NCI-H1694 treated with DMSO at 0.1 percent for 48 hours (cell line): ENCODE results near the gene BRWD1.
"Not testable (repeated sequence)": the region's sequence is repeated elsewhere in the genome, so short reads cannot be mapped to it uniquely, and the experiment has no call there.

Experiments used
- DNase-seq: peaks from one replicate; lab custom pipeline; 2025; lab: John Stamatoyannopoulos, UW

BRWD1 gene

DNA sequence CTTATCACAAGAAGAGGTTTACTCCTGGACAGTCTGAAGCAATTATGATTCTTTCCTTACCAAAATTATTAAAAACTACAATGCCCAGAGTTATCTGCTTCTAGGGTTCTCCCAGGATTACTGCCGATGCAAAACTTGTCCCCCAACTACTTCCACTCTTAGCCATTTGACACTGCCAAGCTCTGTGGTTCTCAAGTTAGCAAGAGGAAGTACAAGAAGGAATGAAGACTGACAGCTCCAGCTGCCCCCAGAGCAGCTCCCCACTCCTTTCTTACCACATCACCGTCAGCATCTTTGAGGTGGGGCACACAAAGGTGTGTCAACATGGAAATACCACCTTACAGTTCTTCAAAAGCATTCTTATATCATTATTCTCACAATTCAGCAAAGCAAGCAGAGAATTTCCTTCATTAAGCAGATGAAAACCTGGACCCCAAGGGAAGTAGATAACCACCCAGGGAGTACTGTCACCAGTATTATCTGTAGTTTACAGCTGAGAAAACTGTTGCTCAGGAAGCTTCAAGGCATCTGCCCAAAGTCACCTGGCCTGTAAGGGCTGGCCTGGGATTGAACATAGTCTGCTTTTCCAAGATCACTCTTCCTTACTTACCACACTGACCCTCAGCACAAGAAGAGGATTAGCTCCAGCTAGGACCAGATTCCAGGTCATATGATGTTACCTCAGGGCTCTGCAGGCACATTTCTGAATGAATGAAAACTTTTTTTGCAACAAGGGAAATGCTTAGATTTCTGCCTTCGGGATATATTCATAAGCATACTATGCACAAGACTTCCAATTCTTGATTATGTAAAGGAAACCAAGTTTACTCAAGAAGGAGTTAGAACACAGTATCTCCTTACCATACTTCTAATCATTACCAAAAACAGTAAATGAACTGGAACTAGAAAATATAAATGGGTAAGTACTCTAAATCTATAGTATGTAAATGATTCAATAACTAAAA lies 139.4 kb downstream of the BRWD1 start:
- no peak for DNase-seq

- no peak for DNase-seq
Observed at GRCh38 chr21:39169906-39170305, 143.5 kb downstream of the BRWD1 start.

DNA sequence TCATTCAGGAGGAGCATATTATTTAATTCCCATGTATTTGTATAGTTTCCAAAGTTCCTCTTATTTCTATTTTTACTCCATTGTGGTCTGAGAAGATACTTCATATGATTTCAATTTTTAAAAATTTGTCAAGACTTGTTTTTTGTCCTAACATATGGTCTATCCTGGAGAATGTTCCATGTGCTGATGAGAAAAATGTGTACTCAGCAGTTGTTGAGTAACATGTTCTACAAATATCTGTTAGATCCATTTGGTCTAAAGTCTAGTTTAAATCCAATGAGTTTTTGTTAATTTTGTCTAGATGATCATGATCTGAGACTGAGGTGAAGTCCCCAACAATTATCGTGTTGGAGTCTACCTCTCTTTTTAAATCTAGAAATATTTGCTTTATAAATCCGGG lies 144.6 kb downstream of the BRWD1 start:
- no peak for DNase-seq

GRCh38 chr21:39164523-39164922 lies 148.9 kb downstream of the BRWD1 start:
- DNase-seq = no peak

DNA sequence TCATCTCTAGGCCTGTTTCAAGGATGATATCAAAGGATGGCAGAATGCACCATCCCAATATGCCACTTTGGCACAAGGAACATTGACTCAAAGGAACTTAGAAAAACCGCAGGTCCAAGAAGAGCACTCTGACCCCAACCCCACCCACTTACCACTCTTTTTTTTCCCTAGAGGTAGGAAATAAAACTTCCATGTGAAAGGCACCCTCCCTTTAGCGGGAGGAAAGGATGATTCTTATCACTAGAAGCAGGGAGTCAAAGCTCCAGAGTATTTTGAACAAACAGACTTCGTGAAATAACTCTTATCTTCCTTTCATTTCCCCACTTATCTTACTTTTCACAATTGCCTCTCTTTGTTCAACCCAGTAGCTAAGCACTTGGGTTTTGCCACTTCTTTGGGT lies 152.4 kb downstream of the BRWD1 start:
- no peak for DNase-seq

DNA sequence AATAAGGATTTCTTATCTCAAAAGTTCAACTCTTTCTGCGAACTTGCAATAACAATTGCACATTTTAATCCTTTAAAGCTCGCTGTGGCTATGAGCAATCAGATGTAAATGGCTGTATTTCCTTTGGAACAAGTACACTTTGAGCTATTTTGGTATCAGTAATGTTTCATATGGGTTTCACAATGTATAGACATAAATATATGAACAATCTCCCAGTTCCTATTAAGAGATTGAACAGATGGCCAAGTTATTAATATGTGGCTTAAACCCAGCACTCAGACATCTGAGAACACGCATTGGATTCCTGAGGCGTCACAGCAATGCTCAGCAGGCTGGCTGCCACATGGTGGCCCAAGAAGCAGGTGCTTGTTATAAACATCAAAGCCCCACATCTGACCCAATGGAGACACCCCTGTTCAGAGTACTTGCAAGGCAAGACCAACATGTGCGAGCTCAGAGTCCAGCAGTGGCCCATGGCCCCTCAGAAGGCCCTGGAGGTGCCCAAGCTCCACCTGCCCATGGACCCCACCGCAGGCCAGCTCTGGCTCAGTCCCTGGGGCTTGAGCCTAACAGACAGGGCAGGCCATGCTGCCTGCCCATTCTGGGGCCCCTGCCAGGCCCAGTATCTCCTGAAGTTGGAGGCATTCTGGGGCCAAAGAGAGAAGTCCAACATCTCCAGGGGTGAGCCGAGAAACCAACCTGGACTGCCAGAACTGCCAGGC lies 153.9 kb downstream of the BRWD1 start:
- peak; percentile 26 for DNase-seq

DNA sequence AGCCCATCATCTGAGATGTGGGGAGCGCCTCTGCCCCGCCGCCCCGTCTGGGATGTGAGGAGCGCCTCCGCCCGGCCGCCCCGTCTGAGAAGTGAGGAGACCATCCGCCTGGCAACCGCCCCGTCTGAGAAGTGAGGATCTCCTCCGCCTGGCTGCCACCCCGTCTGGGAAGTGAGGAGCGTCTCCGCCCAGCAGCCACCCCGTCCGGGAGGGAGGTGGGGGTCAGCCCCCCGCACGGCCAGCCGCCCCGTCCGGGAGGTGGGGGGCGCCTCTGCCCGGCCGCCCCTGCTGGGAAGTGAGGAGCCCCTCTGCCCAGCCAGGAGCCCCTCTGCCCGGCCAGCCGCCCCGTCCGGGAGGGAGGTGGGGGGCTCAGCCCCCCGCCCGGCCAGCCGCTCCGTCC lies 156.2 kb downstream of the BRWD1 start:
- not testable (repeated sequence) for DNase-seq

DNA sequence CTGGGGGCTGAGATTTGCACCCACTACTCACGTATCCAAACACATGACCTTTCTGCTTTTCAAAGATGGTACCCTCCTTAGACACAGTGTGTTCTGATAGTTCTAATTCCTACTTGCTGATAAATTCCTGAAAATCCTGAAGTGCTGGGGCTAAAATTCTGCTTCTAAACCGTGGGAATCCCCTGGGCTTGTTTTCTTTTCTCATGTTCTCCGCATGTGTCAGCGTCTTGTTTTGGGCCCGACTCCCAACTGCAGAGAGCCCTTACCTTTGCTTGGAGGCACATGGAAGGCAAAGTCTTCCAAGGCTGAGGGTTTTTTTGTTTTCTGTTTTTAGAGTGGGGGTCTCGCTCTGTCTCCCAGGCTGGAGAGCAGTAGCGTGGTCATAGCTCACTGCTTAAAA lies 157.4 kb downstream of the BRWD1 start:
- no peak for DNase-seq

DNA sequence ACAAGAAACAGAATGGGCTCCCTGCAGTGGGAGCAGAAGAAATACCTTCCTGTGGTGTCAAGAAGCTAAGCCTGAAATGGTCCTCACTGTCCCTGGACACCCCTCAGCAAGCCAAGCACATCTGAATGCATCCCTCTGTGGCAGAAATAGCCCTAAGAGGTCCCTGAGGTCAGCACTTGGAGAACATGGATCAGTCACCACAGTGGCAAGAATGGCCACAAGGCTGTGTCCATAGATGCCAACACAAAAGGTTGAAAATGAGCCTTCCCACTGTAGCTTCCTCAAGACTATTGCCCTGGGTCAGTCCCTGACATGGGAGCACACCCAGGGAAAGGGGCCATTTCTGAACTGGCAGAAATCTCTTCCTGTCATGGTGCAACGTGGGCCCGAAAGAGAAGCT lies 157.9 kb downstream of the BRWD1 start:
- DNase-seq = no peak

- no peak for DNase-seq
Observed at GRCh38 chr21:39153842-39154241, 159.6 kb downstream of the BRWD1 start.

DNA sequence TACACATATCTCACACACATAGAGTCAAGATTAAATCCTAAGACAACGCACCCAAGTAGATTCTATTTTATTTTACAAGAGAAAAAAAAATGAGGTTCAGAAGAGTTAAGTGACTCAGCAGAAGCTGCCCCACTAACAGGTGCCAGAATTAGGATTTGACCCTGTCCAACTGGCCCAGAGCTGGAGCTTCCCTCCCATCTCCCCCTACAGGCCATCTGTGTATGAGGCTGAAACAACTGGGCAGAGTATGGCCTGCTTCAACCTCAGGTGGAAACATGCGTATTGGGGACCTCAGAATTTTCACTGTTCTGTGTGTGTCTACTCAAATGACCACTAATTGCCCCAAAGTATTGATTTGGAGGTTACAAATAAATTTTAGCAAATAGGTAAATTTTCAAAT lies 160.1 kb downstream of the BRWD1 start:
- DNase-seq = no peak

DNA sequence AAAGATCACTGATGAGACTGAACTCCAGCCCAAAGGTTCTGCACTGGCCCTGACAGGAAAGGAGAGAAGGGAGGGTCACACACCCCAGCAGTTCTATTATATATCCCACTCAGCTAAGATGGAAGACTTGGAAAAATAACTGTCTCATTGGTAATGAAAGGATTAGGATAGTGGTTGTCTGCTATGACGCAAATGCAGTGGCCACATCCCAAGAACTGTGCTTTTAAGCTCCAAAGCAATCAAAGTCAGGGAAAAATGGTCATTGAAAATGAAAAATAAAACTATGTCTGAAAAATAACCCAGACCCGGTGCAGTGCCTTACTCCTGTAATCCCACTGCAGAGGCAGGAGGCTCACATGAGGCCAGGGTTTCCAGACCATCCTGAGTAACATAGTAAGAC lies 161.2 kb downstream of the BRWD1 start:
- no peak for DNase-seq

GRCh38 chr21:39150877-39151276 lies 162.6 kb downstream of the BRWD1 start:
- DNase-seq = no peak

DNA sequence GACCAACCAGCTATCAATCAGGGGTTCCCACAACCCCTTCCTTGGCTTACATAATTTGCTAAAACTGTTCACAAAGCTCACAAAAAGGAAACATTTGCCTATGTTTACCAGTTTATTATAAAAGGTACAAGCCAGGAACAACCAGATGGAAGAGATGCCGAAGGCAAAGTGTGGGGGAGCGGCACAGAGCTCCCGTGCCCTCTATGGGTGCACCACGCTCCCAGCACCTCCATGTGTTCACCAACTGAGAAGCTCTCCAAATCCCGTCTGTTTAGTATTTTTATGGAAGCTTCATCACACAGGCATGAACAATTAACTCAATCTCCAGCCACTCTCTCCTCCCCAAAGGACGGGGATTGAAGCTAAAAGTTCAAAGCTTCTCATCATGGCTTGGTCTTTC lies 163.1 kb downstream of the BRWD1 start:
- DNase-seq = no peak

DNA sequence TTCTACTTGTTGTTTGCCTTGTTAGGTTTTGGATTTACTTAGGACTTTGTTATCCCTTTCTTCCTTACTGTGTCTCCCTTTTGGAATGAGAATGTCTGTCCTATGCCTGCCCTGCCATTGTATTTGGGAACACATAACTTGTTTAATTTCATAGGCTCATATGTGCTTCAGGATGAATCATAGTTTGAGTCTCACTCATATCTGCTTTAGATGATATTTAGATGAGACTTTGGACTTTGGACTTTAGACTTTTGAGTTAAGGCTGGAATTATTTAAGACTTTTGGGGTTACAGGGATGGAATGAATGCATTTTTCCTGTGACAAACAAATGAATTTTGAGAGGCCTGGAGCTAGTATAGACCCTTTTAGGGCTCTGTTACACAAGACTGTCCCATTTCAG lies 163.6 kb downstream of the BRWD1 start:
- DNase-seq = no peak

DNA sequence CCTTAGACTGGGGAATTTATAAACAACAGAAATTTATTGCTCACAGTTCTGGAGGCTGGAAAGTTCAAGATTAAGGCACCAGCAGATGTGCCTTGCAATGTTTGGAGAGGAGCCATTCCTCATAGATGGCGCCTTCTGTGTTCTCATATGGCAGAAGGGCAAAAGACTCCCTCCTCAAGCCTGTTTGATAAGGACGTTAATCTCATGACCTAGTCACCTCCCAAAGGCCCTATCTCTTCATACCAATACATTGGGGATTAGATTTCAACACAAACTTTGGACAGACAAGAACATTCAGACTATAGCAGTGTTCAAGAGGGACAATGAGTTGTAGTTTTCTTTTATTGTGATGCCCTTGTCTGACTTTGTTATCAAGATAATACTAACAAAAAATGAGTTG lies 164.5 kb downstream of the BRWD1 start:
- no peak for DNase-seq

DNA sequence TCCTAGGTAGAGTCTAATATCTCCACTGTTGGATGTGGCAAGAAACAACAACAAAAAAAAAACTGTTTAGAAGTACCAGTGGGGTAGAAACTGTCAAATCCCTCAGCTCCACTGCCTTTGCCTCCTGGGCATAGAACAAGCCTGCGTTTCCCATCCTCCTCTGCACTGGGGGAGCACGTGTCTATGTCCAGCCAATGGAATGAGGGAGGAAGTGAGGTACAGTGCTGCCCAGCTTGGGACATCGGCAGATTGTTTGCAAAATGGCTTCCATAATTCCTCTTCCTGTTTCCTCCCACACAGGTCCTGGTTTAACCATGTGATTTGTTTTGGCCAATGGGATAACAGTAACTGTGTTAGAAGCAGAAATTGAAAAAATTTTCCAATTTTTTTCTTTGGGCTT lies 169.2 kb downstream of the BRWD1 start:
- no peak for DNase-seq

- DNase-seq = no peak
Observed at GRCh38 chr21:39142972-39143371, 170.5 kb downstream of the BRWD1 start.

- peak; percentile 99 for DNase-seq
Observed at GRCh38 chr21:39141502-39141901, 171.9 kb downstream of the BRWD1 start.

GRCh38 chr21:39137248-39138178 lies 175.9 kb downstream of the BRWD1 start:
- DNase-seq = no peak

GRCh38 chr21:39136711-39137110 lies 176.7 kb downstream of the BRWD1 start:
- DNase-seq = no peak

DNA sequence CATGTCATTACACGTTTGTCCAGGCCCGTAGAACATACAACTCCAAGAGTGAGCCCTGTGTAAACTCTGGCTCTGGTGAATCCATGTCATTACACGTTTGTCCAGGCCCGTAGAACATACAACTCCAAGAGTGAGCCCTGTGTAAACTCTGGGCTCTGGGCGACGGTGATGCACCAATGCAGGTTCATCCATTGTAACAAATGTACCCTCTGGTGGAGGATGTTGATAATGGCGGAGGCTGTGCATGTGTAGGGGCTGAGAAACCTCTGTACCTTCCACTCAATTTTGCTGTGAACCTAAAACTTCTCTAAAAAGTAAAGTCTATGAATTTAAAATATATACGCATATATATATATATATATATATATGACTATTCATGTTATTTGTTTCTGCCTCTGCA lies 177.3 kb downstream of the BRWD1 start:
- not testable (repeated sequence) for DNase-seq
